Hindlimb muscle (tissue), 1 donor: ENCODE data around the gene CFAP65. TPM values are rescaled to one million over a fixed set of nuclear protein-coding genes. Genes with fewer than 3 reads are reported as not detected.
A peak's percentile ranks its signal among the peaks of the same experiment; 100 is the strongest.

Source experiments
- DNase-seq: peaks from one replicate; pipeline ENCODE4 v3.0.0-alpha.2; 2013
- polyA plus RNA-seq: library from polyadenylated mRNA; unstranded; fragments of 120-200 nt; gene quantifications from one replicate; pipeline ENCODE4 v1.2.1, GENCODE V29; 2013; ENCODE audit not compliant: insufficient read length

The CFAP65 gene
- polyA plus RNA-seq, 1 donor: not detected

- peak; percentile 68 for DNase-seq
Measured at GRCh38 chr2:218962859-218963492, 78.3 kb downstream of the CFAP65 start.

- DNase-seq: no peak
Measured at GRCh38 chr2:218961651-218962570, 79.4 kb downstream of the CFAP65 start.

GRCh38 chr2:218961229-218961628 lies 80.1 kb downstream of the CFAP65 start:
- DNase-seq: no peak

GRCh38 chr2:218960309-218961165 lies 80.8 kb downstream of the CFAP65 start:
- no peak for DNase-seq

- no peak for DNase-seq
Measured at GRCh38 chr2:218959761-218960308, 81.5 kb downstream of the CFAP65 start.

- peak; percentile 69 for DNase-seq
Measured at GRCh38 chr2:218959141-218959731, 82.1 kb downstream of the CFAP65 start, which contains the start of gene CDK5R2. Gene CDK5R2, plus strand, starts transcription at chr2:218959666. Its CDS starts 155 bp downstream, at chr2:218959821.

GRCh38 chr2:218958276-218958675 lies 83.0 kb downstream of the CFAP65 start:
- no peak for DNase-seq

- no peak for DNase-seq
Measured at GRCh38 chr2:218957671-218958070, 83.6 kb downstream of the CFAP65 start.

- no peak for DNase-seq
Measured at GRCh38 chr2:218956039-218956438, 85.3 kb downstream of the CFAP65 start.

- DNase-seq: no peak
Measured at GRCh38 chr2:218954541-218955300, 86.6 kb downstream of the CFAP65 start.

GRCh38 chr2:218953366-218953954 lies 87.9 kb downstream of the CFAP65 start:
- no peak for DNase-seq

Other genes starting within 250 kb of the CFAP65 start
- 44.4 TPM for gene PRKAG3, start 209.7 kb downstream of the CFAP65 start, polyA plus RNA-seq
- gene WNT6, start 181.7 kb downstream of the CFAP65 start, polyA plus RNA-seq: 0.45 TPM
- gene WNT10A, start 160.7 kb downstream of the CFAP65 start, polyA plus RNA-seq: 0.23 TPM
- gene CDK5R2, start 81.8 kb downstream of the CFAP65 start, polyA plus RNA-seq: not detected
- 0.58 TPM for gene FEV, start 56.3 kb downstream of the CFAP65 start, polyA plus RNA-seq
- gene CRYBA2, start 48.1 kb downstream of the CFAP65 start, polyA plus RNA-seq: not detected
- gene IHH, start 19.4 kb upstream of the CFAP65 start, polyA plus RNA-seq: not detected
- gene NHEJ1, start 119.3 kb upstream of the CFAP65 start, polyA plus RNA-seq: 12.0 TPM
- gene SLC23A3, start 128.5 kb upstream of the CFAP65 start, polyA plus RNA-seq: 1.1 TPM
- 39.4 TPM for gene CNPPD1, start 135.4 kb upstream of the CFAP65 start, polyA plus RNA-seq
- 42.0 TPM for gene RETREG2, start 136.8 kb upstream of the CFAP65 start, polyA plus RNA-seq
- gene ZFAND2B, start 165.3 kb upstream of the CFAP65 start, polyA plus RNA-seq: 21.4 TPM
- 36.1 TPM for gene ABCB6, start 177.4 kb upstream of the CFAP65 start, polyA plus RNA-seq
- gene ATG9A, start 188.1 kb upstream of the CFAP65 start, polyA plus RNA-seq: 35.9 TPM
- 29.5 TPM for gene ANKZF1, start 188.3 kb upstream of the CFAP65 start, polyA plus RNA-seq
- 4.4 TPM for gene GLB1L, start 203.9 kb upstream of the CFAP65 start, polyA plus RNA-seq
- gene STK16, start 204.0 kb upstream of the CFAP65 start, polyA plus RNA-seq: 17.6 TPM
- gene TUBA4B, start 211.7 kb upstream of the CFAP65 start, polyA plus RNA-seq: 0.31 TPM
- gene TUBA4A, start 212.4 kb upstream of the CFAP65 start, polyA plus RNA-seq: 112 TPM
- 97.8 TPM for gene DNAJB2, start 237.8 kb upstream of the CFAP65 start, polyA plus RNA-seq